GM21360 (cell line): ENCODE measurements around the gene ZFP92.
"Not testable (repeated sequence)": the region's sequence is repeated elsewhere in the genome, so short reads cannot be mapped to it uniquely, and the experiment has no call there.

ENCODE experiments used
- ATAC-seq: cut with Tn5 transposase; IDR thresholded peaks from one replicate; pipeline ENCODE4 v1.9.1; 2021; ENCODE audit warnings: mild to moderate bottlenecking, moderate library complexity; ENCODE audit not compliant: unreplicated experiment

The ZFP92 gene

DNA sequence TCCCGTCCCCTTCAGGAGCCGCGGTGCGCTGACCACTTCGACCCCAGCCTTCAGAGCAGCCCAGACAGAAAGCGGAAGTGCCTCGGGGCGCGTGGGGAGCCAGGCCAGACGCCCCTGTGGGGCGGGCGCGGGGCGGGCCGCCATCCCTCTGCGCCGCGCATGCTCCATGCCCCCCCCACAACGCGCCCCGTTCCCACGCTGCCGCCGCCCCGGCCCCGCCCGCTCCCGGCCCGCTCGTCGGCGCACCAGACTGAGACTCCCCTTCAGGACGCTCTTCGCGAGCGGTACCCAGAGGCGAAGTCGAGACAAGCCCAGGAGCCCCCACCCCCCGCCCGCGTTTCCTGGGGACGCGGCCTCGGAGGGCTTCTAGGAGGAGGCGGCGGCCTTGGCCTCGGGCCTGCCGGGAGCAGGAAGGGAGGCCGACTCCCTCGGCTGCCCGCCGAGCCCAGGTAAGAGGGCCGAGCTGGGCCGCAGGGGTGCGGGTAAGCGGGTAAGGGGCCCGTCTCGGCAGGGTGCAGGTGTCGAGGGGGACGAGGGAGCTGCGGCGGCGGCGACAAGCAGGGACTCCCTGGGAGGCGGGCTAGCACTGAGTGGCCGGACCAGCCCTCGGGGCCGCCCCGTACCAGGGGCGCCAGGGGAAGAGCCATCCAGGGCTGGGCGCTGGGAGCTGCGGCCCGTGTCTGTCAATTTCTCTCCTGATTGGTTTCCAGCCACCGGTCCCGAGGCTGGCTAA, at the start of gene ZFP92:
TSS of gene ZFP92 (plus strand) at position 218 of the 733 bp plus-strand sequence. CDS start 6,851 bp downstream, outside the sequence.
- no peak for ATAC-seq

DNA sequence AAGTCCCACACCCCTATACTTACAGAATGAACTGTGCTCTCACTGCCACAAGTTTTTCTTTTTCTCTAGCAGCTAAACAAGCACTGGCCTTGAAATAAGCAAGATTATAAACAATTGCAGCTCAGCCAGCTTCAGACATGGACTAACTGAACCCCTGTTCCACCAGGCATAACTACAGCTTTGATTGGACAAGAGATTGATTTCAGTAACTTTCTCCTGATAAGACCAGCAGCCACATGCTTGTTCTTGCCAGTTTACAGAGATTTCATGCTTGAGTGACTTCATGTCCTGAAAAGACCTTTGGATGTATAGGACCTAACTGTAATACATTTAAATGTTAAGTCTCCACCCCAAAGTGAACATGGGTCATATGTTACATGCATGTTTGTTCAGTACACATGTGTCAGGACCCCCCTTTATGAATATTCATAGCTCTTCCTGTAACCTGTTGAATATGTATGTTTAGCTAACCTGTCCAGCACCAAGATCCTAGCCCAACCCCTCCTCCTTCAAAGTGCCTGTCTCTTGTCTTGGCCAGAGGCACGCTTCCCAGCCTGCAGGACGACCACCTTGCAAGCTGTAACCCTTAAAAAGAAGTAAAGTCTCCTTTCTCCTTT, 49.4 kb upstream of the ZFP92 start:
- ATAC-seq, result no peak

- no peak for ATAC-seq
These were observed 45.6 kb upstream of the ZFP92 start for GRCh38 chrX:153365670-153366069.

DNA sequence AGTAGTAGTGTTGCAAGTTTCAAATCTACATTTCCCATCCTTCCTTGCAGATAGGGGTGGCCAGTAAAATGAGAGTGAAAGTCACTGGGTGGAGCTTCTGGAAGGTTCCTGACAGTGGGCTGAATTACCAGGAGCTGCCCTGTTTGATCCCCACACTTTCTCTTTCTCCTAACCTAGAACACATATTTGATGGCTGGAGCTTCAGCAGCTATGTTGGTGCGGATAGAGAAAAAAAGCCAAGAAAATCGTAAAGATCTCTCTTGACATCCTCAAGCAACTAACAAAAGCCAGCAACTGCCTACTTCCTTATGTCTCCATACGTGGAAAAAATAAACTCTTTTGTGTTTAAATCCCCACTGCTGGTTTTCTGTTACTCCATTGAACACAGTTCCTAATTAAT, 45.2 kb upstream of the ZFP92 start:
- ATAC-seq, result no peak

- ATAC-seq, result no peak
These were observed 44.3 kb upstream of the ZFP92 start for GRCh38 chrX:153366878-153367538.

- no peak for ATAC-seq
These were observed 40.8 kb upstream of the ZFP92 start for GRCh38 chrX:153370293-153371055.

DNA sequence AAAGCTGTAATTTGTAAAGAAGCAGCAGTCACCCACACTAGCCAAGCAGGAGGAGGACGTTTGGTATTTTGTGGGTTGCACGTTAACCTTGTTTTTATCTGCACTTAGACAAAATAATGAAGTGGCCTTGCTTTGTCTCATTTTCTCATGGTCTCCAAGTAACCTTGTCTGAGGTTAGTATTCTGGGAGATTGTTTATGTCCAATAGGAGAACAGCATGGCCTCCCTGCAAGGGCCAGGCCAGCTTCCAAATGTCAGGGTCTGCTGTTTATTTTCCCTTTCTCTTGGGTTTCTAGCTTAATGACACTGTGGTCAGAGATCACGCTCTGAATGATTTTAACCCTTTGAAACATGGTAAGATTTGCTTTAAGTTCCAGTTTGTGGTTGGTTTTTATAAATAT, 40.0 kb upstream of the ZFP92 start:
- ATAC-seq, result no peak

- ATAC-seq, result no peak
These were observed 38.3 kb upstream of the ZFP92 start for GRCh38 chrX:153372949-153373348.

DNA sequence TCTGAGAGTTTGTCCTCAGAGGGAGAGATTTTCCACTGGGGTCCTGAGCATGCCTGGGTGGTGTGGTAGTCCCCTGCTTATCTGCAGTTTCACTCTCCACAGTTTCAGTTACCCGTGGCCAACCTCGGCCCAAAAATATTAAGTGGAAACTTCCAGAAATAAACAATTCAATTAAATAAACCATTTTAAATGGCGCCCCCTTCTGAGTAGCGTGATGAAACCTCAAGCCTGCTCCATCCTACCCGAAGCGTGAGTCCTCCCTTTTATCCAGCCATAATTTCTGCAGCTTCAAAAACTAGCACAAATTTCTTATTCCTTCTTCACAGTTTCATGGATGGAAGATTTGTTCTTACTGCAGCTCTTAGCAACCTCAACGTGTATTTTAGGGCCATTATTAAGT, 36.8 kb upstream of the ZFP92 start:
- ATAC-seq, result no peak

DNA sequence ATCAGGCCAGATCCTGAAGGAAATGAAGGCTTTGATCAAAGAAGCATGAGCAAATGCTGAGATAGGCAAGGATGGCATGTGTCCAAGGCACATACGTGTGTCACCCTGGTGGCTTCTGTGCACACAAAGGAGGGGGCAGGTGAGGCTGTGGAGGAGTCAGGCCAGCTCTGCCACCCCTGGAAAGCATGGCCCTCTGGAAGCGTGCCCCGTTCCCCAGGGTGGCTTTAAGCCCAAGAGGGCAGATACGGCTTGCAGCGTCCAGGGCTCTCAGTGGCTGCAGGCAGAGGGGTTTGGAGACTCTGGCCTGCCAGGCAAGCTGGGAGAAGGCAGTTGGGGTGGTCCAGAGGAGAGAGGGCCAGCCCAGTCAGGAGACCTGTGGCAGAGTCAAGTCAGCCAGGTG, 35.7 kb upstream of the ZFP92 start:
- ATAC-seq, result no peak

GRCh38 chrX:153377727-153378126, 33.5 kb upstream of the ZFP92 start:
- ATAC-seq, result no peak

DNA sequence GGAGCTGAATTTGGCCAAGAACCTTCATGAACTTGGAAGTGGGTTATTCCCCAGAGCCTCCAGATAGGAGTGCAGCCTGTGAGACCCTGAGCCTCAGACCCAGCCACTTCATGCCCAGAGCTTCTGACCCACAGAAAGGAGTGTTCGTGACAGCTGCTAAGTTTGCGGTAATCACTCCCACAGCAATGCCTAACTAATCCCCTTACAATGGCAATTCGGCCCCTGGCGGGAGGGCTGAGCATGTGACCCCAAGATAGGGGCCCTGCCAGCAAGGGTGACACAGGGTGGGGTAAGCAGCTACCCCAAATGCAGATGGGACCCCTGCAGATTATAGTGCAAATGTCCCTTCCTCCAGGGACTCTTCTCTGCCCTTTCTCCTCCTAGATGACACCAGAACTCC, 32.7 kb upstream of the ZFP92 start:
- ATAC-seq, result no peak

DNA sequence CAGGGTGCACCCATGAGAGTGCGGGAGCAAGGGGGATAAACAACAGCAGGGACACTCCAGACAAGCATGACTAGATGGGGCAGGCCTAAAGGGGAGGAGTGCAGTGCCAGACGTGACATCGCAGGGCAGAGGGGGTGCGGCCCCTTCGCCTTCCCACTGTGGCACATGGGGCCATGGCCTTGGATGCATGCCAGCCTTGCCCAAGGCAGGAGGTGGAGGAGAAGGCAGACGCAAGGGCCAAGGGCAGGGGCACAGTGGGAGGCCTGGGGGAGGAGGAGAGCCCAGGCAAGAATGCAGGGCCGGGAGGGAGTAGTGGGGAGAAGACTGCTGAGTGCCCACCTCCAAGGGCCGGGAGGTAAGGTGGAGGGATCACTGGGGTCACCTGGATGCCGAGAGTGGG, 31.8 kb upstream of the ZFP92 start:
- ATAC-seq, result no peak

- no peak for ATAC-seq
These were observed 31.2 kb upstream of the ZFP92 start for GRCh38 chrX:153379971-153380581.

GRCh38 chrX:153380691-153381090, 30.6 kb upstream of the ZFP92 start:
- no peak for ATAC-seq

- no peak for ATAC-seq
These were observed 29.4 kb upstream of the ZFP92 start for GRCh38 chrX:153381684-153382532.

DNA sequence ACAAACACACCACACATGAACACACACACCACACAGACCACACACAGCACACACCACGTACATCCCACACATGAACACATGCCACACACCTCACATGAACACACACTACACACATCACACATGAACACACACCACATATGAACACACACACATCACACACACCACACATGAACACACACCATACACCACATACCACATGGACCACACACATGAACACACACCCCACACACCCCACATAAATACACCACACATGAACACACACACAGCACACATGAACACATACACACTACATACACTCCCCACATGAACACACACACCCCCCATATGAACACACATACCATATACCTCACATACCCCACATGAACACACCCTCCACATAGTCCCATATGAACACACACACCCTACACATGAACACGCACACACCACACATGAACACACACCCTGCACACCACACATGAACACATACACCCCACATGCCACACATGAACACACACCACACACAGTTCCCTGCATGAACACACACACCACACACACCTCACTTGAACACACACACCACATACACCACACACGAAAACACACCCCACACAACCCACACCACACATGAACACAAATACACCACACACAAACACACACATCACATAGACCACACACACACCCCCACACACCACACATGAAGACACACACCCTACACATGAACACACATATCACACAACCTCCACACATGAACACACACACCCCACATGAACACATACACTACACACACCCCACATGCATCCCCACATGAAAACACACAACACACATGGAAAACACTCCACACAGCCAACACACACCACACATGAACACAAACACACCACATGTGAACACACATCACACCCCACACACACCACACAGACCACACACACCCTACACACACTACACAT, 28.4 kb upstream of the ZFP92 start:
- no peak for ATAC-seq

DNA sequence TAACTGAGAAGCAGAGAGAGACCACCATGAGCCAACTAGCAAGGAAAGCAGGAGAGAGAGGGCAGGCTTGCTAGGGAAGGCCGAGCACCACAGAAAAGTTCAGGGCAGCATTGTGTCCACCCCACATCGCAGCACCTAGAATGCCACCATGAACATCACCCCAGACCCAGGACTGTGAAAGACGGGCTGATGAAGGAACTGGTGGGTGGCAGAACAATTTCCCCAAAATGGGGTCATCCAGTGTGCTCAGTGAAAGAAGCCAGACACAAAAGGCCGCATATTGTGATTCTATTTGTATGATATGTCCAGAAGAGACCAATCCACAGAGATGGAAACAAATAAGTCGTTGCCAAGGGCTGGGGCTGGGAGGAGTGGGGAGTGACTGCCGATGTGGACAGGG, 26.9 kb upstream of the ZFP92 start:
- ATAC-seq, result no peak

DNA sequence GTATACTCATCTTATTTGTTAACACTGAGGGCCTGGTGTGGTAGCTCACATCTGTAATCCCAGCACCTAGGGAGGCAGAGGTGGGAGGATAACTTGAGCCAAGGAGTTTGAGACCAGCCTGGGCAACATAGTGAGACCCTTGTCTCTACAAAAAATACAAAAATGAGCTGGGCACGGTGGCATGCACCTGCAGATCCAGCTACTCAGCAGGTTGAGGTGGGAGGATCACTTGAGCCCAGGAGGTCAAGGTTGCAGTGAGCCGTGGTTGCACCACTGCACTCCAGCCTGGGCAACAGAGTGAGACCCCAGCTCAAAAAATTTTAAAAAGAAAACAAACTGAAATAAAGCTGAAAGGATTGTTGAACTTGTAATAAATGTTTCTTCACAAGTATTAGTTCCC, 26.3 kb upstream of the ZFP92 start:
- ATAC-seq, result not testable (repeated sequence)
